Activated CD4-positive, alpha-beta T cell treated with anti-CD3 and anti-CD28 coated beads, Interleukin-2, amount 10 ng/mL, durations not matched to agents 24 days and 14 days (primary cell): ENCODE data around the gene LTBP1. TPM values are rescaled to one million over a fixed set of nuclear protein-coding genes. Genes with fewer than 3 reads are reported as not detected.

ENCODE experiments used
- DNase-seq: peaks from one replicate; pipeline ENCODE4 v3.0.0; 2022
- H3K27ac Mint-ChIP-seq: one replicate; pipeline ENCODE4 v1.8.0; 2022; ENCODE audit warnings: mild to moderate bottlenecking, mixed read lengths
- H3K27me3 Mint-ChIP-seq: one replicate; pipeline ENCODE4 v1.8.0; 2022; ENCODE audit warnings: mixed read lengths
- H3K36me3 Mint-ChIP-seq: one replicate; pipeline ENCODE4 v1.8.0; 2022; ENCODE audit warnings: low read depth, mild to moderate bottlenecking, mixed read lengths
- H3K4me1 Mint-ChIP-seq: one replicate; pipeline ENCODE4 v1.8.0; 2021; ENCODE audit warnings: mixed read lengths
- H3K4me3 Mint-ChIP-seq: one replicate; pipeline ENCODE4 v1.8.0; 2022; ENCODE audit warnings: mild to moderate bottlenecking, moderate library complexity, mixed read lengths
- H3K9me3 Mint-ChIP-seq: one replicate; pipeline ENCODE4 v1.8.0; 2021; ENCODE audit warnings: mixed read lengths
- intact Hi-C: fragments of 100-400 bp; cut with micrococcal nuclease; formaldehyde crosslinking; loops from one replicate; pipeline ENCODE4 v1.15.1; 2023
- total RNA-seq: library from RNA; stranded (reverse); gene quantifications from 2 replicates; pipeline ENCODE4 v1.2.3, GENCODE V29; 2022

The LTBP1 gene
- total RNA-seq, 1 donor from 2014 or later: 0.21 TPM

DNA sequence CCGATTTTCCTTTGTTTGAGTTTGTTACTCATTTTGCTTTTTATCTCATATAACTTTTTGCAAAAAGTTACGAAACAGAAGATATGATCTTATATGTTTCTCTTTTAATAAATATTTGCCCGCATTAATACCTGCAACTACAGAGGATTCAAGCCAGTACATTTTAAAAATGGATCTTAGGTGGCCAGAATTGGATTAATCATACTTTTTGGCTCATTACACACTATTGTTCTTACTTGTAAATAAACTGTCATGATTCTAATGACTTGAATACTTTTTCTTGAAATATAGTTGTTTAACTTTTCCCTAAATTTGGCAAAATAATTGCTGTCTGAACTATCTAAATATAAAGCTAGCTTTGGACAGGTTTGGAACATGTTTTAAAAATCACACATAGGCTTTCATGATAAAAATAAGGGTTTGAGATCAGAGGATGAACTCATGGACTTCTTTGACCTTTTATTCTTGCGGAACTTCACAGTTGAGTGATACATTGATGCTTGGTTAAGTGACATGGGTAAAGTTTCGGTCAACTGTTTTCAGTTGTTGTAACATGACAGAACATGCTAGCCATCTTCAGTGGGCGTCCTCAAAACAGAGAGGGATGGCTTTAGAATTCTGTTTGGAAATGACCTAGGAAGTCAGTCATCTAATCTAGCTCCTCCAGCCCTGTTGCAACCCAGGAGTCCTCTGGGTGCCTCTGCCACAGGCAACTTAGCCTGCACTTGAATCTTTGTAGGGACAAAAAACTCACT is 44.5 kb downstream of the LTBP1 start:
- no peak overlapping the region for H3K4me3 Mint-ChIP-seq
- intact Hi-C loops: no loop called here
- no peaks in the 10 kb centered on the region for H3K36me3 Mint-ChIP-seq
- H3K4me1 Mint-ChIP-seq: no peaks in the 10 kb centered on the region
- H3K27me3 Mint-ChIP-seq: no peaks in the 10 kb centered on the region
- H3K9me3 Mint-ChIP-seq: no peaks in the 10 kb centered on the region
- no peak for DNase-seq
- H3K27ac Mint-ChIP-seq: no peak overlapping the region

DNA sequence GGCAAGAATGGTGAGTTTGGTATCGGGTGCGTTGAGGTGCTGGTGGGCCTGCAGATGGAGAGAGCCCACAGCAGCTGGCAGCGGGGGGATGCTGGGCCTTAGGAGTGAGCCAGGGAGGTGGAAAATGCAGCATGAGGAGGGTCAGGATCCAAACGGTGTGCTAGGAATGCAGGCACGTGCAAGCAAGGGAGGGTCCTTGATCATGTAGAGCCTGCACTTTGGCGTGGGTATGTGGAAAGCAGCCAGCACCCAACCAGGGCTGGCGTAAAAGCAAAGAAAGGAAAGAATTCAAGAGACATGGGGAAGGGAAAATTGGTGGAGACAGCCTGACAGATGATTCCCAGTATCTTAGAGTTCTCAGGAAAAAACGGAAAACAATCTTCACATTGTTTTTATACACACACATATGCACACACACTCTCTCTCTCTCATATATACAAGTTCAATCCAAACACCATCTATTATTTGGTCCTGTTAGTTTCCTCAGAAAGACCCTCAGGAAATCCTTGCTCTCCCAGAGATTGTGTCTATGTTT is 46.3 kb downstream of the LTBP1 start:
- no peak for DNase-seq
- no peaks in the 10 kb centered on the region for H3K36me3 Mint-ChIP-seq
- H3K9me3 Mint-ChIP-seq: no peaks in the 10 kb centered on the region
- no peaks in the 10 kb centered on the region for H3K4me1 Mint-ChIP-seq
- H3K27ac Mint-ChIP-seq: no peak overlapping the region
- no peak overlapping the region for H3K4me3 Mint-ChIP-seq
- intact Hi-C loops: no loop called here
- no peaks in the 10 kb centered on the region for H3K27me3 Mint-ChIP-seq

DNA sequence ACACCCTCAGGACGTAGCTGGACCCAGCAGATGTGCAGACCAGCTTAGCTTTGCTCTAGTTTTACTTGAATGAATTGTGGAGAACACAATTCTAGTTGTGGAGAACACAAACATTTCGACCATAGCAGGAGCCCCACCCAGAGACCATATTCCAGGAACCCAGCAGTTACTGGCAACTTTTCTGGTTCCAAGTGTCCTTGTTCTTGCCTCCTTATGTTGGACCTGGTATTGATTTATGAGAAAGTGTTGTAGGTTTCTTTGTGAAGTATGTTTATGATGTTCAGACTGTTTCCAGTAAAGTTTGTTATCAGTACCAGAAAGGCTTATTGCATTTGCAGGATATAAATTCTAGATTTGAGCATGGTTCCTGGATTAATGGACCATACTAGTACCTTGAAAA is 51.0 kb downstream of the LTBP1 start:
- intact Hi-C loops: no loop called here
- Mint-ChIP-seq H3K4me3 (no peak overlapping the region), H3K27me3 (no peaks in the 10 kb centered on the region), H3K9me3 (no peaks in the 10 kb centered on the region), H3K27ac (no peak overlapping the region), H3K36me3 (no peaks in the 10 kb centered on the region), H3K4me1 (no peaks in the 10 kb centered on the region)
- DNase-seq: no peak

DNA sequence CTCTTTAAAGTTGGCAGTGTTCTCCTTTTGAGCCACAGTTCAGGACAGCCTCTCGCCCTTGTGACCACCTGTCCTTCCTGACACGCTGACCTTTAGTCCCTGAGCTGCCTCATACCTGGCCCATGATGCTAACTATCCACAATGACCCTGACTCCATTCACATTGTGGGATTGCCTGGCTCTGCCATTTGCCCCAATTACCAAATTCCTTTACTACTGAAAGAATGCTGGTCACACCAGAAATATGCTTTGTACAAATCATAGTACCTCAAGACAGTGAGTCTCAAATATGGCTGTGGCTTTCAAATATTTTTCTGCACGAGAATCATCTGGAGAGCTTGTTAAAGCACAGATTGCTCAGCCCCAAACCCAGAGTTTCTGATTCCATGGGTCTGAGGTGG is 54.2 kb downstream of the LTBP1 start:
- Mint-ChIP-seq H3K4me3 (no peak overlapping the region), H3K4me1 (no peaks in the 10 kb centered on the region), H3K27ac (no peak overlapping the region), H3K36me3 (no peaks in the 10 kb centered on the region), H3K27me3 (no peaks in the 10 kb centered on the region), H3K9me3 (no peaks in the 10 kb centered on the region)
- intact Hi-C loops: no loop called here
- DNase-seq: no peak

DNA sequence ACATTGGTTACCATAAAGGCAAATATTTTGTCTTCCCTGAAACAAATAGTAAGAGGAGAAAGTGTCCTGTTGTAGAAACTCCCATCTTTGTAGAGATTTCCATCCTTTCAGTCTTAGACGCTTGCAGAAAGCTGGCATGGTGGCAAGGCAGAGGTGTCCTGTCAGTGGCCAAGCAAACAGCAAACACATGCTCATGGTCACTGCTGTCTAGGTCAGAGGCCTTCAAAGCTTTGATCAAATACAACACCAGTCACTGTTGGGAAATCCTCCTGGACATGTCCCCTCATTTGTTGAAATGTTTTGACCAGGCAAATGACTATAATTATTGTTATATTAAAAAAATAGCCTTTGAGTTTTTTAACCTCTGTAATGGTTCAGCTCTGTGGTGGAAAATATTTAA is 55.1 kb downstream of the LTBP1 start:
- Mint-ChIP-seq H3K4me1 (no peaks in the 10 kb centered on the region), H3K4me3 (no peak overlapping the region), H3K9me3 (no peaks in the 10 kb centered on the region), H3K36me3 (no peaks in the 10 kb centered on the region), H3K27me3 (no peaks in the 10 kb centered on the region), H3K27ac (no peak overlapping the region)
- no peak for DNase-seq
- intact Hi-C loops: no loop called here

DNA sequence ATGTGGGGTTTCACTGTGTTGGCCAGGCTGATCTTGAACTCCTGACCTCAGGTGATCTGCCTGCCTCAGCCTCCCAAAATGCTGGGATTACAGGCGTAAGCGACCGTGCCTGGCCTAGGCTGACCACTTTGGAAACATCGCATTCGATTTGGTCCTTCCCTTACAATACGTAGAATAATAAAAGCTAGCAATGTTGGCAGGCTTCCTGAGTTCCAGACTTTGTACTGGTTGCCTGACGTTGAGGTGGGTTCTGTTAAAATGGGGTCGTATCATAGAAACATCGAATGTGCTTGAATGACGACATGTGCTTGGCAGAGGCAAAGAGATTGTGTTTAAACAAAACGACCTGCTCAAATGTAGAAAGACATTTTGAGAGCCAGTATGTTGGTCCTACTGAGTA is 56.1 kb downstream of the LTBP1 start:
- no peak for DNase-seq
- H3K27ac Mint-ChIP-seq: no peak overlapping the region
- H3K4me3 Mint-ChIP-seq: no peak overlapping the region
- no peaks in the 10 kb centered on the region for H3K9me3 Mint-ChIP-seq
- intact Hi-C loops: no loop called here
- no peaks in the 10 kb centered on the region for H3K27me3 Mint-ChIP-seq
- no peaks in the 10 kb centered on the region for H3K36me3 Mint-ChIP-seq
- no peaks in the 10 kb centered on the region for H3K4me1 Mint-ChIP-seq

DNA sequence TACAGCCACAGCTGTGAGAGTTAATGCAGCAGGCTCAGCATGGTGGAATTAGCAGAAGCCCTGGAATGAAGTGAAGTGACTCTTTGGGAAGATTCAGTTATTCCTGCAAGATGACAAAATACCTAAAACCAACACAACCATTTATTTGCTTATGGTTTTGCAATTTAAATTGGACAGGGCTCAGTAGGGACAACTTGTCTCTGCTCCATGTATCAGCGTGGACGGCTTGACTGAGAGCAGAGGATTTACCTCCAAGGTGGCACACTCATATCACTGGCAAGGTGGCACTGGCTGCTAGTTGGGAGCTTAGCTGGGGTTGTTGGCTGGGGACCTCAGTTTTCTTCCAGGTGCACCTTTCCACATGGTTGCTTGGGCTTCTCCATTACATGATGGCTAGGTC is 58.3 kb downstream of the LTBP1 start:
- H3K27ac Mint-ChIP-seq: no peak overlapping the region
- no peaks in the 10 kb centered on the region for H3K4me1 Mint-ChIP-seq
- intact Hi-C loops: no loop called here
- H3K4me3 Mint-ChIP-seq: no peak overlapping the region
- no peaks in the 10 kb centered on the region for H3K36me3 Mint-ChIP-seq
- no peaks in the 10 kb centered on the region for H3K9me3 Mint-ChIP-seq
- H3K27me3 Mint-ChIP-seq: peaks cover 5% of the 10 kb centered on the region
- DNase-seq: no peak

DNA sequence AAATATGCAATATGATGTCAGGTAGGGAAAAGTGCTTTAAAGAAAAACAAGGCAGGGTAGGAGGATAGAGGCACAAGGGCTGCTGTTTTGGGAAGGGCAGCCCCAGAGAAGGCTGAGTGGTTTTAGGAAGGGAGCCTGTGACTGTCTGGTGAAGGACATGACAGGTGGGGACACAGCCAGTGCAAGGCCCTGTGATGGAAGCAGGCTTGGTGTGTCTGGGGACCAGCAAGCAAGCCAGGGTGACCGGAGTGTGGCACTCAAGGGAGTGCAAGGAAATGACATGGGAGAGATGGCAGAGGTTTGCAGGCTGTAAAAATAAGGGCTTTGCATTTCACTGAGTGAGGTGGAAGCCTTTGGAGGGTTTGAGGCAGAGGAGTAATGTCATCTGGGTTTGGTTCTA is 62.0 kb downstream of the LTBP1 start:
- peaks cover 5% of the 10 kb centered on the region for H3K27me3 Mint-ChIP-seq
- H3K4me1 Mint-ChIP-seq: no peaks in the 10 kb centered on the region
- H3K36me3 Mint-ChIP-seq: no peaks in the 10 kb centered on the region
- no peak overlapping the region for H3K4me3 Mint-ChIP-seq
- no peak for DNase-seq
- H3K9me3 Mint-ChIP-seq: no peaks in the 10 kb centered on the region
- intact Hi-C loops: no loop called here
- H3K27ac Mint-ChIP-seq: no peak overlapping the region

DNA sequence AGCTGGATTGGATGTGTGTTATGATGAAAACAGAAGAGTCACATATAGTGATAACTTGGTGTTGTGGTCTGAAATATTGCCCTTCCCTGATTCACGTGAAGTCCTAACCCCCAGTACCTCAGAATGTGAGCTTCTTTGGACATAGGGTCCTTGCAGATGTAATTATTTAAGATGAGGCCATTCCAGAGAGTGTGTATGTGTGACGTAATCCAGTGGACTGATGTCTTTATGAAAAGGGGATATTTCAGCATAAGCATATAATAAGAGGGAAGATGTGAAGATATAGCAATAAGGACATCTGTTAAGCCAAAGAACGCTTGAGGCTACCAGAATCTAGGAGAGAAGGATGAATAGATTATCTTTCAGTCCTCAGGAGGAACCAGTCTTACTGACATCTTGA is 62.5 kb downstream of the LTBP1 start:
- Mint-ChIP-seq H3K36me3 (no peaks in the 10 kb centered on the region), H3K4me1 (no peaks in the 10 kb centered on the region), H3K9me3 (no peaks in the 10 kb centered on the region), H3K4me3 (no peak overlapping the region), H3K27ac (no peak overlapping the region), H3K27me3 (peaks cover 5% of the 10 kb centered on the region)
- no peak for DNase-seq
- intact Hi-C loops: no loop called here

DNA sequence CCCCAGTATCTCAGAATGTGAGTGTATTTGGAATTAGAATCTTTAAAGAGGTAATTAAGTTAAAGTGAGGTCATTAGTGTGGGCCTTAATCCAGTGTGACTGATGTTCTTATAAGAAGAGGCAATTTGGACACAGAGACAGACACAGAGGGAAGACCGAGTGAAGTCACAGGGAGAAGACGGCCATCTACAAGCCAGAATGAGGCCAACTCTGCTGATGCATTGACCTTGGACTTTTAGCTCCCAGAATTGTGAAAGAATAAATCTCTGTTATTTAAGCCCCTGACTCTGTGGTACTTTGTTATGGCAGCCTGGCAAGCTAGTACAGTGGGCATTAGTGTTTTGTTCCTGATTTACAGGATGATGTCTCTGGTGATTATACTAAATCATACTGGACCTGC is 64.6 kb downstream of the LTBP1 start:
- intact Hi-C loops: no loop called here
- no peak overlapping the region for H3K4me3 Mint-ChIP-seq
- H3K36me3 Mint-ChIP-seq: no peaks in the 10 kb centered on the region
- H3K27ac Mint-ChIP-seq: no peak overlapping the region
- no peaks in the 10 kb centered on the region for H3K9me3 Mint-ChIP-seq
- no peak for DNase-seq
- no peaks in the 10 kb centered on the region for H3K4me1 Mint-ChIP-seq
- peaks cover 5% of the 10 kb centered on the region for H3K27me3 Mint-ChIP-seq

DNA sequence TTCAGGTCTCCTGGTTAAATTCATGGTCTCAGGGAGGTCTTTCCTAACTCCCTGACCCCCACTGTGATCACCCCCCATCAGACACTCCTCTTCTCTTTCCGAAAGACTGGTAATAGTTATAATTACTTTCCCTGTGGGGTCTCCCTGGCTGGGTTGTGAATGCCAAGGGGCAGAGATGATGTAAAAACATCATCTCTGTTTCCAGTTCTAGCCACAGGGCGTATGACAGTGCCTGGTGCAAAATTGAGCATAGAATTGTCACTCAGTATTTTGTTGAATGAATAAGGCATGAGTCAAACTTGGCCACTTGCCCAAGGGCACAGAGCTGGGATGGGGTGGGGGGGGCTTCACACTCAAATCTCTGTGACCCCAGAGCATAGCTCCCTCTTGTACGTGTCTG is 65.2 kb downstream of the LTBP1 start:
- Mint-ChIP-seq H3K4me1 (no peaks in the 10 kb centered on the region), H3K27me3 (peaks cover 5% of the 10 kb centered on the region), H3K9me3 (no peaks in the 10 kb centered on the region), H3K27ac (no peak overlapping the region), H3K4me3 (no peak overlapping the region), H3K36me3 (no peaks in the 10 kb centered on the region)
- DNase-seq: no peak
- intact Hi-C loops: no loop called here

DNA sequence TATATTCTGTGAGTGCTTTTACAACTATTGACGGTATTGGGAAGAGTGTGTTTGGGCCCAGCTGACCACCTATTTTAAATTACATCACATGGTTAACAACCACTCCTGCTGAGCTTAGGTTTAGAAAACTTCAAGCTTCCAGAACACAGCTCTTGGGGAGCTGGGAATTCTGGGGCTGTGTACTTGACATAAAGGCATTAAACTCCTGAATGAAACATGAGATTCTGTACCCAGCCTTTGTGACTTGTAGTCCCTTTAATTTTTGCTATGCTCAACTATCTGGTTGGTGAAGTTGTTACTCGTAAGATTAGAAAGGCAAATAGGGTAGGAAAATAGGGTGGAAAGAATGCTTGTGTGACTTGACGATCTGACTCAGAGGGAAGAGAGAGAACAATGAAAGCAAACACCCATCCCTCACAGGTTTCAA is 66.9 kb downstream of the LTBP1 start:
- H3K4me3 Mint-ChIP-seq: no peak overlapping the region
- H3K27me3 Mint-ChIP-seq: peaks cover 5% of the 10 kb centered on the region
- H3K36me3 Mint-ChIP-seq: no peaks in the 10 kb centered on the region
- H3K27ac Mint-ChIP-seq: no peak overlapping the region
- DNase-seq: no peak
- intact Hi-C loops: no loop called here
- no peaks in the 10 kb centered on the region for H3K9me3 Mint-ChIP-seq
- no peaks in the 10 kb centered on the region for H3K4me1 Mint-ChIP-seq

DNA sequence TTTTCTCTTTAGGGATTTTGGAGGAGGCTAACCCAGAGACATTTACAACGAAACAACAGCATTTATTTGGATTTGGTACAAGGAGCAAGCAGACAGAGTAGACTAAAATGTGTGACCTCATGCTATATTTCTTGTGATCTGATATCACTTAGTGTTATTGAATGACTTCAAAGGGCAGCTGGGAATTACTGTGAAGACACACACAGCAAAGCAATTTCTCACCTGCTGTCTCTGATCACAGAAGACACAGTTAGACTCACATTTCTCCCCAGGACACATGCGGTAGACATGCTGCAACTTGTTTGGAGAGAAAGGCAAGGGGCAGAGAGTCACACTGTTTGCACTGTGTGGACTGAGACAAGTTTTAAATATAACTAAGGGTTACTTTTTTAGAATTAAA is 67.5 kb downstream of the LTBP1 start:
- no peak overlapping the region for H3K27ac Mint-ChIP-seq
- no peak overlapping the region for H3K4me3 Mint-ChIP-seq
- H3K9me3 Mint-ChIP-seq: no peaks in the 10 kb centered on the region
- no peaks in the 10 kb centered on the region for H3K36me3 Mint-ChIP-seq
- DNase-seq: no peak
- no peaks in the 10 kb centered on the region for H3K4me1 Mint-ChIP-seq
- H3K27me3 Mint-ChIP-seq: peaks cover 2% of the 10 kb centered on the region
- intact Hi-C loops: no loop called here

DNA sequence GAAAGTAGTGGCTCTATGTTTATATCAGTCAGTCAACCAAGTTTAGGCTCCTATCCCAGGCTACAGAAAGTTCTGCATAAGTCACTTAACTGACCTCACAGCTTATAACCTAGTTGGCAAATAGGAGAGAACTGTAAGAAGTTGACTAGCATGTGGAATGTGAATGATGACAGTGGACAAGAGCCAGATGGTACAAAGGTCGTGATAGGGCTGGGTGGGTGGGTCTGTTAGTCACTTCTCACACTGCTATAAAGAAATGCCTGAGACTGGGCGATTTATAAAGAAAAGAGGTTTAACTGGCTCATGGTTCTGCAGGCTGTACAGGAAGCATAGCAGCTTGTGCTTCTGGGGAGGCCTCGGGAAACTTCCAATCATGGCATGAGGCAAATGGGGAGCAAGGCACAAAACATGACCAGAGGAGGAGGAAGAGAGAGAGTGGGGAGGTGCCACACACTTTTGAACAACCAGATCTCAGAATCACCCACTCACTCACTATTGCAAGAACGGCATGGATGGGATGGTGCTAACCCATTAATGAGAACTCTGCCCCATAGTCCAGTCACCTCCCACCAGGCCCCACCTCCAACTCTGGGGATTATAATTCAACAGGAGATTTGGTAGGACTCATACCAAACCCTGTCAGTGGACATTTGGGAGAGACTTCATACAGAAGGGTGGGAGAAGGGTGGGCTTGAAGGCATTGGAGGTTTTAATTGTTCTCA is 68.8 kb downstream of the LTBP1 start:
- Mint-ChIP-seq H3K9me3 (no peaks in the 10 kb centered on the region), H3K27ac (no peak overlapping the region), H3K4me3 (no peak overlapping the region), H3K4me1 (no peaks in the 10 kb centered on the region), H3K36me3 (no peaks in the 10 kb centered on the region), H3K27me3 (no peaks in the 10 kb centered on the region)
- intact Hi-C loops: no loop called here
- DNase-seq: no peak
